Measurements from ENCODE around the gene LECT2.

DNA sequence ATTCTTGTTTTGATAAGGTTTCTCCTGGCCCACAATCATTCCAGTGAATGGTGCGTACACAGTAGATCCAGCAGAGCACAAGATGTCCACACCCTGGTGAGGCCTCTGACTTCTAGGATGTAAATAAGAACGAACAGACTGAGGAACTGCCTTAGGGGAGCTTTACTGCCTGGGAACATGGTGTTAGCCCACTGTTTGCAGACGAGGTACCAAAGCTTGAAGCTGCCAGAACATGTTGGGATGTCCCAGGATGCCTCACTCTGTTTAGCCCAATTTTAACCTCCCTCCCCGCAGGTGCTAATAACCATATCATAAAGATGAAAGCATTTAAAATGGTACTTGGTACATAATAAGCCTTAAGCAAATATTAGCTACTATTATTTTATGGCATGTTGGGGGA is 3.5 kb downstream of the LECT2 start:
- TF ChIP-seq, protein P1, sequence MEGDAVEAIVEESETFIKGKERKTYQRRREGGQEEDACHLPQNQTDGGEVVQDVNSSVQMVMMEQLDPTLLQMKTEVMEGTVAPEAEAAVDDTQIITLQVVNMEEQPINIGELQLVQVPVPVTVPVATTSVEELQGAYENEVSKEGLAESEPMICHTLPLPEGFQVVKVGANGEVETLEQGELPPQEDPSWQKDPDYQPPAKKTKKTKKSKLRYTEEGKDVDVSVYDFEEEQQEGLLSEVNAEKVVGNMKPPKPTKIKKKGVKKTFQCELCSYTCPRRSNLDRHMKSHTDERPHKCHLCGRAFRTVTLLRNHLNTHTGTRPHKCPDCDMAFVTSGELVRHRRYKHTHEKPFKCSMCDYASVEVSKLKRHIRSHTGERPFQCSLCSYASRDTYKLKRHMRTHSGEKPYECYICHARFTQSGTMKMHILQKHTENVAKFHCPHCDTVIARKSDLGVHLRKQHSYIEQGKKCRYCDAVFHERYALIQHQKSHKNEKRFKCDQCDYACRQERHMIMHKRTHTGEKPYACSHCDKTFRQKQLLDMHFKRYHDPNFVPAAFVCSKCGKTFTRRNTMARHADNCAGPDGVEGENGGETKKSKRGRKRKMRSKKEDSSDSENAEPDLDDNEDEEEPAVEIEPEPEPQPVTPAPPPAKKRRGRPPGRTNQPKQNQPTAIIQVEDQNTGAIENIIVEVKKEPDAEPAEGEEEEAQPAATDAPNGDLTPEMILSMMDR (IDR thresholded peaks at IDR 0.05) = no peak
- no peak for TF ChIP-seq POLR2AphosphoS5 (IDR thresholded peaks at IDR 0.05; ENCODE audit: low read depth, low read length)
